Common myeloid progenitor, CD34-positive (primary cell): ENCODE data around the gene PPHLN1.

ENCODE experiments used
- CTCF ChIA-PET: fragments of 350-600 bp; sonication (Branson Sonifier 250); formaldehyde crosslinking; loops from one replicate; lab custom pipeline; 2021; ENCODE audit warnings: antibody characterized with exemption; lab: Charles Lee
- POLR2A ChIA-PET: fragments of 350-600 bp; sonication (Branson Sonifier 250); formaldehyde crosslinking; loops from one replicate; lab custom pipeline; 2021; ENCODE audit warnings: antibody characterized with exemption; lab: Charles Lee
- DNase-seq, 3 donors: peaks; one replicate each; pipeline versions ENCODE4 v3.0.0 to v3.0.0-alpha.2; 2013
- H3K27ac ChIP-seq, 2 experiments: 1 replicate in 1 of 2; 2 replicates in 1 of 2; pipeline ENCODE4 v1.7.0; 2013; ENCODE audit warnings: inconsistent platforms in 2 of 2, low read length in 2 of 2, mild to moderate bottlenecking in 2 of 2, low read depth in 1 of 2, moderate library complexity in 1 of 2; ENCODE audit not compliant: severe bottlenecking in 2 of 2, insufficient read depth in 1 of 2, poor library complexity in 1 of 2
- H3K27me3 ChIP-seq, 5 experiments: replicated peaks in 2 of 5; 1 replicate in 3 of 5; 2 replicates in 2 of 5; pipeline versions ENCODE4 v1.6.1 to v1.7.0; 2013; ENCODE audit warnings: low read length in 4 of 5, mild to moderate bottlenecking in 2 of 5, moderate library complexity in 2 of 5, inconsistent platforms in 1 of 5; ENCODE audit not compliant: insufficient read depth in 5 of 5, control insufficient read depth in 4 of 5
- H3K36me3 ChIP-seq, 4 experiments: 1 replicate in 2 of 4; 2 replicates in 2 of 4; pipeline versions ENCODE4 v1.6.1 to v1.7.0; 2013; ENCODE audit warnings: low read length in 3 of 4, control low read depth in 1 of 4, mild to moderate bottlenecking in 1 of 4; ENCODE audit not compliant: control insufficient read depth in 4 of 4, insufficient read depth in 4 of 4
- H3K4me1 ChIP-seq, 4 experiments: 1 replicate in 3 of 4; 2 replicates in 1 of 4; pipeline versions ENCODE4 v1.6.1 to v1.7.1; 2013; ENCODE audit warnings: low read length in 3 of 4, mild to moderate bottlenecking in 3 of 4, control low read depth in 1 of 4, inconsistent platforms in 1 of 4, moderate library complexity in 1 of 4; ENCODE audit not compliant: control insufficient read depth in 4 of 4, insufficient read depth in 4 of 4; ENCODE audit errors: control extremely low read depth in 1 of 4
- H3K4me3 ChIP-seq, 7 experiments: 1 replicate in 4 of 7; 2 replicates in 3 of 7; pipeline versions ENCODE4 v1.5.1 to v1.7.0; 2013; ENCODE audit warnings: mild to moderate bottlenecking in 7 of 7, low read length in 6 of 7, moderate library complexity in 6 of 7, inconsistent platforms in 2 of 7, low read depth in 2 of 7, control low read depth in 1 of 7; ENCODE audit not compliant: insufficient read depth in 4 of 7, control insufficient read depth in 1 of 7; ENCODE audit errors: extremely low read depth in 1 of 7
- H3K9me3 ChIP-seq, 5 experiments: 1 replicate in 4 of 5; 2 replicates in 1 of 5; pipeline versions ENCODE4 v1.6.1 to v1.7.1; 2013; ENCODE audit warnings: low read length in 4 of 5, mild to moderate bottlenecking in 2 of 5, inconsistent platforms in 1 of 5, low read depth in 1 of 5, moderate library complexity in 1 of 5; ENCODE audit not compliant: control insufficient read depth in 4 of 5, insufficient read depth in 2 of 5; ENCODE audit errors: control extremely low read depth in 1 of 5
- WGBS: methylation state at CpG from one replicate; pipeline ENCODE4 v1.1.5; 2013; ENCODE audit not compliant: insufficient coverage; 5-methylcytosine and 5-hydroxymethylcytosine counted together

The PPHLN1 gene

DNA sequence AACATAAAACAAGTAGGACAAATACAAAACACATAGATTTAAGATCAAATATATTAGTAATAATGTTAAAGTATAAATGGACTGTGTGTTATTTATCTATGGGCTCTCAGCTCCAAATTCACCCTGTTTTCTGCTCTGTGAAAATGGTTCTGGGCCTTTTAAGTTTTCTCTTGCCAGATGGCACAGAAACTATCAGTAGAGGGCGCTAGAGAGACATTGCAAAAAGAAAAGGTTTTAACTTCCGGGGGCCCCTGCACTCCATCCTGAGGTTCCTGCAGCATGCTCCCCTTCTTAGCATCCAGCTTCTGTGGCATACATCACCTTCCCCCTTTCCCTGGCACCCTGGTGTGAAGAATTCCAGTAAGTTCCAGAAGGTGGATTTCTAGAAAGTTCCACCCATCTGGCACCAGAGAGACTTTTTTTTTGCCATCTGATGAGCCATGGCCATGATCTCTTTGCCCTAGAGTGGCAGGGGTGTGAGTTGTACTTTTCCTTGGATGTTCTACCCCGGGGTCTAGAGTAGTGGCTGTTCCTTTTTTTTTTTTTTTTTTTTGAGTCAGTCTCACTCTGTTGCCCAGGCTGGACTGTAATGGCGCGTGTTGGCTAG is 29.4 kb upstream of the PPHLN1 start:
- DNase-seq, result peak; percentile 33 to 61 (median 60)
- no peaks in the 10 kb centered on the region for H3K36me3 ChIP-seq
- CTCF ChIA-PET, result interaction anchor here (1.1 to 2.0 kb wide), 3 partner anchors 9 to 13 kb away, joined by 4 to 6 read pairs (median 5); no protein-coding TSS in a partner anchor
- H3K27me3 ChIP-seq, result no peaks in the 10 kb centered on the region
- 100% methylated on average over 4 of the region's 5 CpGs for WGBS
- no peak overlapping the region for H3K27ac ChIP-seq
- H3K9me3 ChIP-seq, result peaks cover 0 to 2% (median 0%) of the 10 kb centered on the region in 5 experiments
- POLR2A ChIA-PET, result no interaction called here
- no peaks in the 10 kb centered on the region for H3K4me1 ChIP-seq
- no peak overlapping the region for H3K4me3 ChIP-seq

DNA sequence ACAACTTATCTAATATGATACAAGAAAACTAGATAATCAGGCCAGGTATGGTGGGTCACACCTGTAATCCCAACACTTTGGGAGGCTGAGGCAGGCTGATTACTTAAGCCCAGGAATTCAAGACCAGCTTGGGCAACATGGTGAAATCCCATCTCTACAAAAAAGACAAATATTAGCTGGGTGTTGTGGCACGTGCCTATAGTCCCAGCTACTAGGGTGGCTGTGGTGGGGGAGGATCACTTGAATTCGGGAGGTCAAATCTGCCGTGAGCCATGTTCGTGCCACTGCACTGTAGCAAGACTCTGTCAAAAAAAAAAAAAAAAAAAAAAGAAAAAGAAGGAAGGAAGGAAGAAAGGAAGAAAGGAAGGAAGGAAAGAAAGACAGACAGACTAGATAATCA is 27.1 kb upstream of the PPHLN1 start:
- Histone ChIP-seq H3K4me1 (no peaks in the 10 kb centered on the region), H3K27me3 (no peaks in the 10 kb centered on the region), H3K9me3 (peaks cover 0 to 2% (median 0%) of the 10 kb centered on the region in 5 experiments), H3K36me3 (no peaks in the 10 kb centered on the region), H3K4me3 (no peak overlapping the region), H3K27ac (no peak overlapping the region)
- POLR2A ChIA-PET, result no interaction called here
- no CpG with 5 or more reads among the region's 4 CpGs for WGBS
- no peak for DNase-seq
- CTCF ChIA-PET, result interaction anchor here (1.2 kb wide), 1 partner anchor 14 kb away, joined by 4 read pairs; no protein-coding TSS in a partner anchor

DNA sequence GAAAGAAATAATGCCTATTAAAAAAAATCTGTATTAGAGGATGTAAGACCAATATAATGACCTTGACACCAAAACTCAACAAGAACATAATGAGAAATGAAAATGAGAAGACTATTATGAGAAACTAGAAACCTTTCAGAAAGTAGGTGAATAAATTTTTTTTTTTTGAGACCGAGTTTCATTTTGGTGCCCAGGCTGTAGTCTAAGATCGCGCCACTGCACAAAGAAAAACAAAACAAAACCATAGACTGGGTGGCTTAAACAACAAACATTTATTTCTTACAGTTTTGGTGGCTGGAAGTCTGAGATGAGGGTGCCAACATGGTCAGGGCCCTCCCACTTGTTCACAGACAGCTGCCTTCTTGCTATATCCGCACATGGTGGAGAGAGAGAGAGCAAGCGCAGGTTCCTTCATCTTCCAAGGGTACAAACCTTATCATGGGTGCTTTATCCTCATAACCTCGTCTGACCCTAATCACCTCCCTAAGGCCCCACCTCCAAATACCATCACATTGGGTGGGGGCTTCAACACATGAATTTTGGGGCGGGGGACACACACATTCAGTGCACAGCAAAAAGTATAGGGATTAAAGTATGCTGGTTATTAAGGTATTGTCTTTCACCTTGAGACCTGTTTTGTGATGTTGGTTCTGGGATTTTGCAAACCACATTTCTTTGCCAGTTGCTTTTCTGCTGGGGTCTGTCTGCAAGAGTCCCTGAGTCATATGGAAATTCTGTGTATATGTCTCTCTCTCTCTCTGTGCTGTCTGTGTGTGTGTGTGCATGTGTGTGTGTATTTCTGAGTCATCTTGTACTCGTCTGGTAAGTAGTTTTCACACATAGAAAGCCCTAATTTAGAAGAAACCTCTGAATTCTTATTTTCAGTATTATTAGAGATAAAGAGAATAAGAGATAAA is 26.3 kb upstream of the PPHLN1 start:
- POLR2A ChIA-PET, result no interaction called here
- no peaks in the 10 kb centered on the region for H3K4me1 ChIP-seq
- no peaks in the 10 kb centered on the region for H3K27me3 ChIP-seq
- CTCF ChIA-PET, result interaction anchor here (1.2 kb wide), 1 partner anchor 15 kb away, joined by 4 read pairs; no protein-coding TSS in a partner anchor
- H3K9me3 ChIP-seq, result peaks cover 0 to 2% (median 0%) of the 10 kb centered on the region in 5 experiments
- WGBS, result 100% methylated on average over 1 of the region's 8 CpGs
- peak; percentile 14 to 71 (median 49) for DNase-seq
- no peak overlapping the region for H3K27ac ChIP-seq
- no peak overlapping the region for H3K4me3 ChIP-seq
- no peaks in the 10 kb centered on the region for H3K36me3 ChIP-seq

DNA sequence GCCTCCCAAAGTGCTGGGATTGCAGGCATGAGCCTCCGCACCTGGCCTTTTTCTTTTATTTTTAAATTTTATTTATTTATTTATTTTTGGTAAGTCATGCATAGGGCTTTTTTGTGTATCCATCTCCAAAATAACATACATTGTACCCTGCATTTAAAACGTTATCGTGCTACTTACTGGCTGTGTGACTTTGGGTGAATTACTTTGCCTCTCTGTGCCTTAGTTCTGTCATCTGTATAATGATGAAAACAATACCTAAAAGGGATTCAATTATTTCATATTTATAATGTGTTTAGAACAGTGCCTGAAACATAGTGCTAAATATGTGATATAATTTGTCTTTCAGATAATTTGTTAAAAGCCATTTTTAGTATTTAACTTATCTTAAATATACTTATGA is 19.7 kb upstream of the PPHLN1 start:
- Histone ChIP-seq H3K4me1 (no peaks in the 10 kb centered on the region), H3K4me3 (no peak overlapping the region), H3K36me3 (no peaks in the 10 kb centered on the region), H3K9me3 (no peaks in the 10 kb centered on the region), H3K27me3 (no peaks in the 10 kb centered on the region), H3K27ac (no peak overlapping the region)
- no CpG with 5 or more reads among the region's 3 CpGs for WGBS
- ChIA-PET CTCF (interaction anchor here (1.8 kb wide), 1 partner anchor 10 kb away, joined by 5 read pairs; no protein-coding TSS in a partner anchor), POLR2A (no interaction called here)
- no peak for DNase-seq

DNA sequence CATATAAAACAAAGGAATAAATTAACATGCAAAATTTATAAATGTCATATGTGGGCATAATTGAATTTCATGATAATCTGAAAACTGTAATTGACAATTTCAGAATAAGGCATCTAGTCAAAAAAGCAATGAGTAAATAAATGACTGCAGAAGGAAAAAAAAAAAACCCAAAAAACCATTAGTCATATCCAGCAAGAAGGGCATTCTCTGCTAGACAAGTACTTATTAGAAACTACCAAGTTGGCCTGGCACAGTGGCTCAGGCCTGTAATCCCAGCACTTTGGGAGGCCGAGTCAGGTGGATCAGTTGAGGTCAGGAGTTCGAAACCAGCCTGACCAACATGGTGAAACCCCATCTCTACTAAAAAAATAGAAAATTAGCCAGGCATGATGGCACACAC is 17.6 kb upstream of the PPHLN1 start:
- Histone ChIP-seq H3K4me1 (no peaks in the 10 kb centered on the region), H3K27me3 (no peaks in the 10 kb centered on the region), H3K36me3 (peaks cover 0 to 6% (median 3%) of the 10 kb centered on the region in 4 experiments), H3K4me3 (no peak overlapping the region), H3K27ac (no peak overlapping the region), H3K9me3 (no peaks in the 10 kb centered on the region)
- no CpG with 5 or more reads among the region's 2 CpGs for WGBS
- ChIA-PET CTCF (no interaction called here), POLR2A (no interaction called here)
- no peak for DNase-seq

DNA sequence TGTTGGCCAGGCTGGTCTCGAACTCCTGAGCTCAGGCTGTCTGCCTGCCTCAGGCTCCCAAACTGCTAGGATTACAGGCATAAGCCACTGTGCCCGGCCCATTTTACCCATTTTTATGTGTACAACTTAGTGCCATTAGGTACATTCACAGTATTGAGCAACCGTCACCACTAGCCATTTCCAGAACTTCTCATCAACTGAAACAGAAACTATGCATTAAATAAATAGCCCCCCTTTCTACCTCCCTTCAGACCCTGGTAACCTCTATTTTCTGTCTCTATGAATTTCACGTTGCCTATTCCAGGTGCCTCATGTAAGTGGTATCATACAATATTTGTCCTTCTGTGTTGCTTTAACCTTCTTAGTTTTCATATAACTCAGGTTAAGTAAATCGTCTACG is 16.0 kb upstream of the PPHLN1 start:
- CTCF ChIA-PET, result interaction anchor here (0.9 kb wide), 1 partner anchor 14 kb away, joined by 4 read pairs; no protein-coding TSS in a partner anchor
- Histone ChIP-seq H3K4me3 (no peak overlapping the region), H3K9me3 (no peaks in the 10 kb centered on the region), H3K27ac (no peak overlapping the region), H3K27me3 (no peaks in the 10 kb centered on the region), H3K4me1 (no peaks in the 10 kb centered on the region), H3K36me3 (peaks cover 2 to 12% (median 10%) of the 10 kb centered on the region in 4 experiments)
- POLR2A ChIA-PET, result no interaction called here
- 92% methylated on average over 6 of the region's 6 CpGs for WGBS
- no peak for DNase-seq

DNA sequence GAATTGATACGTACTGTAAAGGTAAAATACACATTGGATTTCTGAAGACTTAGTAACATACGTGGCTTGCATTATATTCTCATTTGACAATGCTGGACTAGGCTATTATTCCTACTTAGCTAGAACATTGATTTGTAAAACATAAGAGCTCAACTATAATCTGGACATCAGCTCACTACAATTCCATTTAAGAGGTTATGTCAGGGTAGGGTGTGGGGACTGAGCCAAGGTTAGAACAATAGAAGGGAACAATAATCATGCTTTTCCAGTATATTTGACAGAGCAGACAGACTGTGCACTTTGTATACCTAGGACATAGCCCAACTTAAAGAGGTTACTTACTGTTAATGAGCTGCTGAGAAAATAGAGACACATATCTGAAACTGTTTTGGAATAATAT is 10.9 kb upstream of the PPHLN1 start:
- H3K4me1 ChIP-seq, result no peaks in the 10 kb centered on the region
- POLR2A ChIA-PET, result no interaction called here
- DNase-seq, result no peak
- H3K36me3 ChIP-seq, result peaks cover 7 to 30% (median 17%) of the 10 kb centered on the region in 4 experiments
- H3K9me3 ChIP-seq, result no peaks in the 10 kb centered on the region
- no peaks in the 10 kb centered on the region for H3K27me3 ChIP-seq
- H3K27ac ChIP-seq, result no peak overlapping the region
- CTCF ChIA-PET, result no interaction called here
- H3K4me3 ChIP-seq, result no peak overlapping the region
- no CpG with 5 or more reads among the region's 2 CpGs for WGBS
